Measurements from ENCODE around the gene SBK3.

DNA sequence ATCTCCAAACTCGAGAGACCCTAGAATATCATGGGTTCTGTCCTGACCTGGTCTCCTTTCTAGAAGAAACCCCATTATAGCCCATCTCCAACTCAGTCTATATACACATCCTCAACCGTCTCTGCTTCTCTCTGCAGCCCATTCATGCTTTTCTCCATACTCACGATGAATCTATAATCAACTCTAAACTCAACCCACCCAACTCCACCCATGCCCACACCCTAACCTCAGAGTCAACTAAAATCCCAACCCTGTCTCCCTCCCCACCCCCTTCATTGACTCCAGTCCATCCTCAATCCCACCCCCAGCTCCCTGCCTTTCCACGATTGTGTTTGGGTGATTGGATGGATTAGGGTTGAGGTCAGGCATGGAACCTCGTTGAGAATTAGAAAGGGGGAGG is 1.8 kb downstream of the SBK3 start:
- TF ChIP-seq, protein P1, sequence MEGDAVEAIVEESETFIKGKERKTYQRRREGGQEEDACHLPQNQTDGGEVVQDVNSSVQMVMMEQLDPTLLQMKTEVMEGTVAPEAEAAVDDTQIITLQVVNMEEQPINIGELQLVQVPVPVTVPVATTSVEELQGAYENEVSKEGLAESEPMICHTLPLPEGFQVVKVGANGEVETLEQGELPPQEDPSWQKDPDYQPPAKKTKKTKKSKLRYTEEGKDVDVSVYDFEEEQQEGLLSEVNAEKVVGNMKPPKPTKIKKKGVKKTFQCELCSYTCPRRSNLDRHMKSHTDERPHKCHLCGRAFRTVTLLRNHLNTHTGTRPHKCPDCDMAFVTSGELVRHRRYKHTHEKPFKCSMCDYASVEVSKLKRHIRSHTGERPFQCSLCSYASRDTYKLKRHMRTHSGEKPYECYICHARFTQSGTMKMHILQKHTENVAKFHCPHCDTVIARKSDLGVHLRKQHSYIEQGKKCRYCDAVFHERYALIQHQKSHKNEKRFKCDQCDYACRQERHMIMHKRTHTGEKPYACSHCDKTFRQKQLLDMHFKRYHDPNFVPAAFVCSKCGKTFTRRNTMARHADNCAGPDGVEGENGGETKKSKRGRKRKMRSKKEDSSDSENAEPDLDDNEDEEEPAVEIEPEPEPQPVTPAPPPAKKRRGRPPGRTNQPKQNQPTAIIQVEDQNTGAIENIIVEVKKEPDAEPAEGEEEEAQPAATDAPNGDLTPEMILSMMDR (IDR thresholded peaks at IDR 0.05) = no peak
- no peak for TF ChIP-seq POLR2A (IDR thresholded peaks at IDR 0.05)
- TF ChIP-seq EP300 (IDR thresholded peaks at IDR 0.05) = no peak

All from stomach (tissue), 4 donors.